SU-DHL-6 (cell line): Measurements from ENCODE around the gene NIP7.

Source experiments
- H2AFZ ChIP-seq: fragments of 200-600 bp; sonication (generic); 2 replicates; pipeline ENCODE4 v1.6.1; 2014; ENCODE audit warnings: low read depth, mild to moderate bottlenecking, moderate library complexity, mixed read lengths, antibody characterized with exemption, low read length; ENCODE audit not compliant: severe bottlenecking
- H3F3A ChIP-seq: fragments of 200-600 bp; shearing (Covaris generic); 2 replicates; pipeline ENCODE4 v1.6.0; 2016; ENCODE audit warnings: antibody characterized with exemption, mild to moderate bottlenecking; ENCODE audit not compliant: insufficient read depth
- H3K27ac ChIP-seq: fragments of 200-600 bp; sonication (generic); 2 replicates; pipeline ENCODE4 v1.5.1; 2016; ENCODE audit warnings: low read depth, mild to moderate bottlenecking, low read length, moderate library complexity, mixed read lengths
- H3K27me3 ChIP-seq: fragments of 200-600 bp; sonication (generic), shearing (Covaris generic); 2 replicates; pipeline ENCODE4 v1.6.0; 2014; ENCODE audit warnings: mild to moderate bottlenecking, low read length
- H3K36me3 ChIP-seq: fragments of 200-600 bp; sonication (generic); 2 replicates; pipeline ENCODE4 v1.6.1; 2014; ENCODE audit warnings: mild to moderate bottlenecking, low read length, mixed read lengths
- H3K4me2 ChIP-seq: fragments of 300-600, 200-600 bp; shearing (Covaris generic), sonication (generic); 2 replicates; pipeline ENCODE4 v1.6.0; 2014; ENCODE audit warnings: low read length, low read depth, mild to moderate bottlenecking; ENCODE audit not compliant: poor library complexity, severe bottlenecking
- H3K4me3 ChIP-seq: fragments of 200-600 bp; sonication (generic); 2 replicates; pipeline ENCODE4 v1.5.1; 2014; ENCODE audit warnings: antibody characterized with exemption, low read length, mild to moderate bottlenecking, mixed read lengths; ENCODE audit not compliant: insufficient read depth, poor library complexity, severe bottlenecking
- H3K79me2 ChIP-seq: fragments of 200-600 bp; sonication (generic); 2 replicates; pipeline ENCODE4 v1.6.1; 2014; ENCODE audit warnings: mild to moderate bottlenecking, low read length, moderate library complexity; ENCODE audit not compliant: insufficient read depth
- H3K9ac ChIP-seq: fragments of 200-600 bp; sonication (generic); 2 replicates; pipeline ENCODE4 v1.7.0; 2014; ENCODE audit warnings: mild to moderate bottlenecking, low read length
- H3K9me2 ChIP-seq: fragments of 200-600 bp; sonication (generic); replicated peaks from 2 replicates; pipeline ENCODE4 v1.6.1; 2014; ENCODE audit warnings: low read length; ENCODE audit not compliant: insufficient read depth
- H3K9me3 ChIP-seq: fragments of 200-600 bp; sonication (generic); 2 replicates; pipeline ENCODE4 v1.6.1; 2014; ENCODE audit warnings: low read length, mixed read lengths; ENCODE audit not compliant: insufficient read depth
- H4K20me1 ChIP-seq: fragments of 200-600 bp; sonication (generic); 2 replicates; pipeline ENCODE4 v1.6.1; 2014; ENCODE audit warnings: low read depth, mild to moderate bottlenecking, antibody characterized with exemption, low read length, moderate library complexity, mixed read lengths
- EZH2phosphoT487 ChIP-seq: fragments of 200-600 bp; sonication (generic), shearing (Covaris generic); conservative IDR thresholded peaks from 2 replicates; pipeline ENCODE4 v1.6.1; 2018; ENCODE audit warnings: mild to moderate bottlenecking, antibody characterized with exemption, low read length, moderate library complexity, mixed read lengths
- TF ChIP-seq, protein P1 (sequence below): fragments of 200-600 bp; sonication (generic); IDR thresholded peaks from one replicate; pipeline ENCODE4 v1.5.1; 2017; ENCODE audit warnings: antibody characterized with exemption, mild to moderate bottlenecking, low read length, moderate library complexity; ENCODE audit not compliant: insufficient read depth, poor library complexity, severe bottlenecking

Gene NIP7

DNA sequence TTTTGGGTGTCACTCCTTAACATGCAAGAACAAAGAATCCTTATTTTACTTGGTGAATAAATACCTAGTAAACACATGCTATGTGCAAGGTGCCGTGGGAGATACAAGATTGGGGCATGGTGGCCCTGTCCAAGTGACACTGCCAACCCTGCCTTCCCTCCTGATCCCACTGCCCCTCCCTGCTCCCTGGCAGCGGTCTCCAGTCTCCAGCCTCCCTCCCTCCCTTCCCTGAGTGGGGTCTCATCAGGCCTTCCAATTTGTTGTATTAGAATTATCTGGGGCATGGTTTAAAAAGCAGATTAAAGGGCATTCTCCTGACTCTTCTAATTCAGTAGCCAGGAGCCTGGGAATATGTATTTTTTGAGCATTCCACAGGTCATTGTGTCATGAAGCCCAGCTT lies 24.5 kb downstream of the NIP7 start:
- Histone ChIP-seq H3K79me2 (no peaks in the 10 kb centered on the region), H3K4me3 (no peak overlapping the region), H3F3A (no peaks in the 10 kb centered on the region), H3K27me3 (no peaks in the 10 kb centered on the region), H2AFZ (no peak overlapping the region), H3K36me3 (peaks cover 4% of the 10 kb centered on the region; the same call in 1 of the 2 replicates), H3K9me2 (no peaks in the 10 kb centered on the region), H3K27ac (no peak overlapping the region), H3K9me3 (no peaks in the 10 kb centered on the region), H3K9ac (no peak overlapping the region), H4K20me1 (no peaks in the 10 kb centered on the region), H3K4me2 (no peak overlapping the region)
- TF ChIP-seq, protein P1, sequence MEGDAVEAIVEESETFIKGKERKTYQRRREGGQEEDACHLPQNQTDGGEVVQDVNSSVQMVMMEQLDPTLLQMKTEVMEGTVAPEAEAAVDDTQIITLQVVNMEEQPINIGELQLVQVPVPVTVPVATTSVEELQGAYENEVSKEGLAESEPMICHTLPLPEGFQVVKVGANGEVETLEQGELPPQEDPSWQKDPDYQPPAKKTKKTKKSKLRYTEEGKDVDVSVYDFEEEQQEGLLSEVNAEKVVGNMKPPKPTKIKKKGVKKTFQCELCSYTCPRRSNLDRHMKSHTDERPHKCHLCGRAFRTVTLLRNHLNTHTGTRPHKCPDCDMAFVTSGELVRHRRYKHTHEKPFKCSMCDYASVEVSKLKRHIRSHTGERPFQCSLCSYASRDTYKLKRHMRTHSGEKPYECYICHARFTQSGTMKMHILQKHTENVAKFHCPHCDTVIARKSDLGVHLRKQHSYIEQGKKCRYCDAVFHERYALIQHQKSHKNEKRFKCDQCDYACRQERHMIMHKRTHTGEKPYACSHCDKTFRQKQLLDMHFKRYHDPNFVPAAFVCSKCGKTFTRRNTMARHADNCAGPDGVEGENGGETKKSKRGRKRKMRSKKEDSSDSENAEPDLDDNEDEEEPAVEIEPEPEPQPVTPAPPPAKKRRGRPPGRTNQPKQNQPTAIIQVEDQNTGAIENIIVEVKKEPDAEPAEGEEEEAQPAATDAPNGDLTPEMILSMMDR = no peak
- no peak for TF ChIP-seq EZH2phosphoT487

DNA sequence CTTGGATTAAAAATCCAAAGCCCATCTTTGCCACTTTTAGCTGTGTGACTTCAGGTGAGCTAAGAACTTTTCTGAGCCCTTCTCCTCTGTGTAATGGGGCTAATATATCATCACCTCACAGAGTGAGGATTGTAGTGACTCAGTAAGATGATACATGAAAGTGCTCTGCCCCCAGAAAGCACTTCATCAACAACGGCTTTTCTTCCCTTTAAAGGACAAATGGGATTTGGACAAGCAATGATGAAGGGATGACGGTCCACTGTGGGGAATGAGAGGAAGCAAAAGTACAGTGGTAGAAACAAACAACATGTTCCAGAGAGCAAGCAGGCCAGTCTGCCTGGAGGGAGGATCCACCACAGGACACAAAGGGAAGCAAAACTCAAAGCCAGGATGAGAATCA lies 26.3 kb downstream of the NIP7 start:
- Histone ChIP-seq H3K27me3 (no peaks in the 10 kb centered on the region), H4K20me1 (no peaks in the 10 kb centered on the region), H3K9ac (no peak overlapping the region), H3K4me2 (no peak overlapping the region), H3K9me2 (no peaks in the 10 kb centered on the region), H3F3A (no peaks in the 10 kb centered on the region), H3K9me3 (no peaks in the 10 kb centered on the region), H3K4me3 (no peak overlapping the region), H3K79me2 (no peaks in the 10 kb centered on the region), H3K27ac (no peak overlapping the region), H3K36me3 (peaks cover 14% of the 10 kb centered on the region), H2AFZ (no peak overlapping the region)
- TF ChIP-seq, protein P1 = no peak
- no peak for TF ChIP-seq EZH2phosphoT487

DNA sequence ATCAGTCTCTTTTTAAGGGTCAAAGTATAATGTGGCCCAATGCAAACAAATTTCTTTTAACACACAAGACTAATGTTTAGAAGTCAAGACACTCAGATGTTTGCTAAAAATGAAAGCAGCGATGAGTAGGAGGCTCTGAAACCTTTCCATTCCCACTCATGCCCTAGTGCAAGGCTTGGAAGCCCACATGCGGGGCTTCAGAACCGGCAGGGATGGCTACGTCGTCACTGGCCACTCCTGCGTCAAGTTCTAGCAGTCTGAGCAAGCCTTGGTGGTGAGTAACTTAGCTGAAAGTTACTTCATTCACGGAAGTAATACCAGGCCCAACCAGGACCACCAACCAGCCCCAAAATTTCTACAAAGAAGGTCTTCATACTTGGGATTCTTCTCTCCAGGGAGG lies 26.9 kb downstream of the NIP7 start:
- Histone ChIP-seq H3K9ac (no peak overlapping the region), H3K27me3 (no peaks in the 10 kb centered on the region), H3K79me2 (no peaks in the 10 kb centered on the region), H3K36me3 (peaks cover 15% of the 10 kb centered on the region), H3K27ac (no peak overlapping the region), H3K4me2 (no peak overlapping the region), H3K9me3 (no peaks in the 10 kb centered on the region), H3K9me2 (no peaks in the 10 kb centered on the region), H3F3A (no peaks in the 10 kb centered on the region), H4K20me1 (no peaks in the 10 kb centered on the region), H3K4me3 (no peak overlapping the region), H2AFZ (no peak overlapping the region)
- TF ChIP-seq, protein P1 = no peak
- TF ChIP-seq EZH2phosphoT487 = no peak

DNA sequence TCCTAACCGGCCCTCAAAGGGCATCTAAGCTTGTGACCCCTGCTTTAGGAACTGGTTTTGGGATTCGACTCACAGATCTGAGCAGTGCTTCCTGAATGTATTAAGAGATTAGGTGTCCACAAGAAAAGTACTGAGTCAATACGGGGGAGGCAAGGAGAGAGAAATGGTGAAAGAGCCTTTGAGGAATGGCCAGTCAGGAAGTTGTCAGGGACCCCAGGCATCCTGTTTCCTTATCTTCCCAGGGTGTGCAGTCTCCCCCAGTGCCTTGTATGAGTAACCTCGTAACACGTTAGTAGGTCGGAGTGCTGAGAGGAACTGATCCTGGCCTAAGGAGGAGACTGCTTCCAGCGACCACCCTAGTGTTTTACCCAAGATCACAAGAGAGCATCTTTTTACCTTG lies 28.4 kb downstream of the NIP7 start:
- no peaks in the 10 kb centered on the region for H3K9me2 ChIP-seq
- H3K27me3 ChIP-seq = no peaks in the 10 kb centered on the region
- no peak overlapping the region for H2AFZ ChIP-seq
- no peak overlapping the region for H3K9ac ChIP-seq
- TF ChIP-seq, protein P1 = no peak
- TF ChIP-seq EZH2phosphoT487 = no peak
- H3K4me3 ChIP-seq = no peak overlapping the region
- H3K27ac ChIP-seq = no peak overlapping the region
- H3F3A ChIP-seq = 0 out of 2 replicates have a peak, but pooled peaks cover 6% of the 10 kb centered on the region
- peaks cover 15% of the 10 kb centered on the region for H3K36me3 ChIP-seq
- no peaks in the 10 kb centered on the region for H3K9me3 ChIP-seq
- H4K20me1 ChIP-seq = no peaks in the 10 kb centered on the region
- no peaks in the 10 kb centered on the region for H3K79me2 ChIP-seq
- no peak overlapping the region for H3K4me2 ChIP-seq
